HepG2 (cell line): ENCODE results near the gene FBF1. TPM values are rescaled to one million over a fixed set of nuclear protein-coding genes. Genes with fewer than 3 reads are reported as not detected.

Source experiments
- AKNA ChIP-seq: sonication (generic); formaldehyde crosslinking; IDR thresholded peaks from 2 replicates; pipeline ENCODE4 v1.4.0; 2020; ENCODE audit warnings: missing genetic modification reagents, borderline replicate concordance
- DZIP1 ChIP-seq: sonication (generic); formaldehyde crosslinking; IDR thresholded peaks from 2 replicates; pipeline ENCODE4 v1.5.0; 2020; ENCODE audit warnings: mild to moderate bottlenecking, missing genetic modification reagents
- HDAC1 ChIP-seq: sonication (generic); formaldehyde crosslinking; IDR thresholded peaks from 2 replicates; pipeline ENCODE4 v1.5.1; 2020; ENCODE audit warnings: mild to moderate bottlenecking, missing genetic modification reagents
- HMG20A ChIP-seq: IDR thresholded peaks from 2 replicates; pipeline ENCODE4 v1.6.1; 2016; ENCODE audit warnings: borderline replicate concordance
- IKZF4 ChIP-seq: sonication (generic); formaldehyde crosslinking; IDR thresholded peaks from 2 replicates; pipeline ENCODE4 v1.5.1; 2020; ENCODE audit warnings: borderline replicate concordance, mild to moderate bottlenecking, low read depth, missing genetic modification reagents; ENCODE audit errors: not compliant biosample characterization
- MLX ChIP-seq: IDR thresholded peaks from 2 replicates; pipeline ENCODE4 v1.6.1; 2016
- MYNN ChIP-seq: sonication (generic); formaldehyde crosslinking; IDR thresholded peaks from 2 replicates; pipeline ENCODE4 v1.4.0; 2020; ENCODE audit warnings: mild to moderate bottlenecking, low read depth, missing genetic modification reagents
- NCOA5 ChIP-seq: sonication (generic); formaldehyde crosslinking; IDR thresholded peaks from 2 replicates; pipeline ENCODE4 v1.4.0; 2020; ENCODE audit warnings: missing genetic modification reagents
- NFKB2 ChIP-seq: sonication (generic); formaldehyde crosslinking; IDR thresholded peaks from 2 replicates; pipeline ENCODE4 v1.4.0; 2020; ENCODE audit warnings: missing genetic modification reagents, borderline replicate concordance
- RCOR2 ChIP-seq: IDR thresholded peaks from 2 replicates; pipeline ENCODE4 v1.6.1; 2016; ENCODE audit warnings: missing biosample characterization, missing genetic modification reagents
- TEAD2 ChIP-seq: sonication (generic); formaldehyde crosslinking; IDR thresholded peaks from 2 replicates; pipeline ENCODE4 v1.9.0; 2021; ENCODE audit warnings: missing genetic modification reagents
- THAP11 ChIP-seq: IDR thresholded peaks from 2 replicates; pipeline ENCODE4 v1.6.1; 2016; ENCODE audit warnings: missing biosample characterization, missing genetic modification reagents
- ZBTB14 ChIP-seq: sonication (generic); formaldehyde crosslinking; IDR thresholded peaks from 2 replicates; pipeline ENCODE4 v1.4.0; 2020; ENCODE audit warnings: missing genetic modification reagents
- ZFAT ChIP-seq: sonication (generic); formaldehyde crosslinking; conservative IDR thresholded peaks from 2 replicates; pipeline ENCODE4 v1.8.1; 2023; ENCODE audit warnings: missing genetic modification reagents, inconsistent platforms
- ZNF20 ChIP-seq: sonication (generic); formaldehyde crosslinking; IDR thresholded peaks from 2 replicates; pipeline ENCODE4 v1.4.0; 2020; ENCODE audit warnings: mild to moderate bottlenecking, moderate library complexity, missing genetic modification reagents
- ZNF414 ChIP-seq: sonication (generic); formaldehyde crosslinking; IDR thresholded peaks from 2 replicates; pipeline ENCODE4 v1.5.0; 2020; ENCODE audit warnings: missing genetic modification reagents
- ZNF501 ChIP-seq: sonication (generic); formaldehyde crosslinking; IDR thresholded peaks from 2 replicates; pipeline ENCODE4 v1.5.1; 2020; ENCODE audit warnings: mild to moderate bottlenecking, moderate library complexity, missing genetic modification reagents
- ZNF720 ChIP-seq: sonication (generic); formaldehyde crosslinking; IDR thresholded peaks from 2 replicates; pipeline ENCODE4 v1.4.0; 2020; ENCODE audit warnings: missing genetic modification reagents
- ZZZ3 ChIP-seq: sonication (generic); formaldehyde crosslinking; IDR thresholded peaks from 2 replicates; pipeline ENCODE4 v1.4.0; 2020; ENCODE audit warnings: missing genetic modification reagents, mild to moderate bottlenecking, borderline replicate concordance
- polyA plus RNA-seq, 8 experiments: library from polyadenylated mRNA; depleted of rRNA in 3 of 8; stranded (reverse) in 7 of 8; unstranded in 1 of 8; fragments of >200 nt; fragmentation: Illumina TruSeq in 4 of 8; extraction: Trizol in 4 of 8; gene quantifications; 2 replicates each; pipeline versions ENCODE4 v1.2.1 to v1.2.3, GENCODE V29; 2011 to 2016; ENCODE audit warnings: low read depth in 4 of 8, missing spikeins in 1 of 8, mixed read lengths in 1 of 8; ENCODE audit not compliant: insufficient read depth in 1 of 8
- total RNA-seq, 5 experiments: library from RNA; depleted of rRNA; stranded (reverse); fragments of >200 nt; fragmentation: Illumina TruSeq; extraction: Trizol; gene quantifications; 2 replicates each; pipeline ENCODE4 v1.2.3, GENCODE V29; 2016; ENCODE audit warnings: low read depth in 1 of 5

Gene FBF1
- total and polyA plus RNA-seq, 2 of the 13 experiments (the other 11 are each of a cell fraction or from before 2014, with no cell fraction given): 2.4 to 8.1 TPM

GRCh38 chr17:75876938-75877751 lies 63.7 kb downstream of the FBF1 start (continued):
- TF ChIP-seq IKZF4 (CRISPR knock-in tag): no peak
- no peak; the same call in 1 of the 2 replicates for TF ChIP-seq HMG20A (CRISPR knock-in tag)
- TF ChIP-seq ZNF720 (CRISPR knock-in tag): no peak; the same call in 1 of the 2 replicates
- peak; percentile 90; the same call in 1 of the 2 replicates for TF ChIP-seq MYNN (CRISPR knock-in tag)
- TF ChIP-seq NFKB2 (CRISPR knock-in tag): peak; percentile 69
- no peak for TF ChIP-seq TEAD2 (CRISPR knock-in tag)
- no peak for TF ChIP-seq RCOR2 (CRISPR knock-in tag)
- TF ChIP-seq ZNF414: peak; percentile 24
- TF ChIP-seq ZNF20 (CRISPR knock-in tag): peak; percentile 51; the same call in 1 of the 2 replicates
- peak; percentile 85 for TF ChIP-seq DZIP1 (CRISPR knock-in tag)
- peak; percentile 66 for TF ChIP-seq HDAC1 (CRISPR knock-in tag)
- peak; percentile 2; the same call in 1 of the 2 replicates for TF ChIP-seq ZZZ3 (CRISPR knock-in tag)
- 0 out of 2 replicates have a peak, but pooled peaks have one; percentile 13 for TF ChIP-seq ZNF501 (CRISPR knock-in tag)
- TF ChIP-seq MLX: 0 out of 2 replicates have a peak, but pooled peaks have one; percentile 16
- no peak for TF ChIP-seq ZBTB14 (CRISPR knock-in tag)
- peak; percentile 26; the same call in 1 of the 2 replicates for TF ChIP-seq THAP11 (CRISPR knock-in tag)
- no peak for TF ChIP-seq AKNA (CRISPR knock-in tag)
- TF ChIP-seq ZFAT (CRISPR knock-in tag): no peak
- TF ChIP-seq NCOA5: no peak; the same call in 1 of the 2 replicates
